ENCODE measurements around the gene TRAF7. TPM values are rescaled to one million over a fixed set of nuclear protein-coding genes. Genes with fewer than 3 reads are reported as not detected.

TRAF7 gene
- total RNA-seq, 1 donor from 2014 or later = 44.2 TPM

DNA sequence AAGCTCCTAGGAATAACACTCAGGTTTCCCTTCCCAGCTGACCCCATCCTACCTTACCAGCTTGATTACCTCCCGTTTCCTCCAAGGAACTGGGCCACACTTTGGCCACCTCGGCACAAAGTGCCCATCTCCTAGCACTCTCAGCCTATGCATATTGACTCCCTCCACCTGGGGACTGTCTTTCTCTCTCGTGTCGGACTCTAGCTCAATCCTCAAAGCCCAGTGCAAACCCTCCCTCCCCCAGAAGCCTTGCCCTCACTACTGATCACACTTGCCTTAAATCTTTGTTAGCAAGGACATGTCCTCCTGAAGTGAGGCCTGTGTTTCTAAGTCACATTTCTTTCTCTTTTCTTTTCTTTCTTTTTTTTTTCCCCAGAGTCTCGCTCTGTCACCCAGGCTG lies 9.7 kb upstream of the TRAF7 start:
- DNase-seq (ENCODE audit: low spot score) (no peak), ATAC-seq (no peak)

DNA sequence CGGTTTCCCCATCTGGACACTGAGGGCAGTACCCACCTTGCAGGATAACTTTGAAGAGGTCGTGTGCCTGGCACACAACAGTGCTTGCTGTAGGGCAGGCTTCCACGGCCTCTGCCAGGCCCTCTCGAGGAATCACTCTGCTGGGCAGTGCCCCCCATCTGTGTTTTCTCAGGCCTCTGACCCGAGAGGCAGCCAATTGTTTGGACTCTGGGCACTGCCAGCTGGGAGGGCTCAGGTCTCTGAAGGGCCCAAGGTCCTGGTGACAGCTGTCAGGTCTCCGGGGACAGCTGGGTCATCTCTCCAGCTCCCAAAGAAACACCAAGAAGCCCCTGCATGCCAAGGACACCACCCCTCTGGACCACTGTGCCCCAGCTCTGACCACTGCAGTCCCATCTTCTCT lies 8.2 kb upstream of the TRAF7 start:
- peak; percentile 7 for ATAC-seq
- DNase-seq (ENCODE audit: low spot score) = no peak

- ATAC-seq (peak; percentile 71), DNase-seq (ENCODE audit: low spot score) (peak; percentile 96)
Observed at GRCh38 chr16:2147981-2148671, 7.5 kb upstream of the TRAF7 start, which contains the start of gene RAB26. Gene RAB26 (plus strand): TSS chr16:2148625. CDS start chr16:2148784, 159 bp downstream.

- ATAC-seq = peak; percentile 1
Observed at GRCh38 chr16:2148714-2149629, 6.6 kb upstream of the TRAF7 start.

GRCh38 chr16:2149630-2150417 lies 5.8 kb upstream of the TRAF7 start:
- no peak for DNase-seq (ENCODE audit: low spot score)
- ATAC-seq = no peak

More at GRCh38 chr16:2148714-2149629, 6.6 kb upstream of the TRAF7 start:
- no peak for DNase-seq (ENCODE audit: low spot score)

GRCh38 chr16:2150418-2151187 lies 5.0 kb upstream of the TRAF7 start:
- ATAC-seq (peak; percentile 4), DNase-seq (ENCODE audit: low spot score) (peak; percentile 75)

- ATAC-seq = no peak
- DNase-seq (ENCODE audit: low spot score) = no peak
Observed at GRCh38 chr16:2151188-2152091, 4.1 kb upstream of the TRAF7 start.

- peak; percentile 92 for DNase-seq (ENCODE audit: low spot score)
- ATAC-seq = peak; percentile 28
Observed at GRCh38 chr16:2152695-2153506, 2.7 kb upstream of the TRAF7 start.

- no peak for DNase-seq (ENCODE audit: low spot score)
- ATAC-seq = no peak
Observed at GRCh38 chr16:2154533-2155090, 970 bp upstream of the TRAF7 start.

DNA sequence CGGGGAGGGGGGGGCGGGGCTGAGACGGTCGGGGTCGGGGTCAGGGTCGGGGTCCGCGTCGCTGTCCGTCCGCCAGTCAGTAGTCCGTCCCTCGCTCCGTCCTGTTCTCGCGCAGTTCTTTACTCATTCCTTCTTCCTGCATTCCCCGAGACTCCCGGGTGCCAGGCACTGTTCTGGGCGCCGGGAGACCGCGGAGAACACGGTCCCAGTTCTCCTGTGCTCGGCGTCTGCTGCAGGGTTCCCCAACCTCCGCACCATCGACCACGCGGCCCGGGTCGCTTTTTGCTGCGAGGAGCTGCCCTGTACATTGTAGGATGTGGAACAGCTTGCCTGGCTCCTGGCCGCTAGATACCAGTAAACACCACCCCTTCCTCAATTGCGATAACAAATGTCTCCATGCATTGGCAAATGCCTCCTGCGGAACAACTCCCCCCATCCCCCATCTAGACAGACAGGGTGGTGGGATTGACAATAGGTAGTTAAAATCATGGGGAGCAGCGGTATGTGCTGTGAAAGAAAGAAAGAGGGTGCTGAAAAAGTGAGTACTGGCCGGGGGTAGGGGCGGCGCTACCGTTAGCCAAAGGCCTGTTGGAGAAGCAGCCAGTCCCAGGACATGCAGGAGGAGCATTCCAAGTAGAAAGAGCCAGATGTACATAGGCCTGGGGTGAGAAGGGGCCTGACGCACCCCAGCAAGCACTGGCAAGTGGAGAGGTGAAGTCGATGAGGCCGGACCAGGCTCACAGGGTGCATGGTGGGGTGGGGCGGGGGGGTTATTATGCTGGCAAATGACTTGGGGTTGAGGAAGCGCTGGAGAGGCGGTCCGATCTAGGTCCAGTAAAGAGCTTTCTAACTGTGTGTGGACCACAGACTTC lies 631 bp downstream of the TRAF7 start:
- no peak for ATAC-seq
- no peak for DNase-seq (ENCODE audit: low spot score)

DNA sequence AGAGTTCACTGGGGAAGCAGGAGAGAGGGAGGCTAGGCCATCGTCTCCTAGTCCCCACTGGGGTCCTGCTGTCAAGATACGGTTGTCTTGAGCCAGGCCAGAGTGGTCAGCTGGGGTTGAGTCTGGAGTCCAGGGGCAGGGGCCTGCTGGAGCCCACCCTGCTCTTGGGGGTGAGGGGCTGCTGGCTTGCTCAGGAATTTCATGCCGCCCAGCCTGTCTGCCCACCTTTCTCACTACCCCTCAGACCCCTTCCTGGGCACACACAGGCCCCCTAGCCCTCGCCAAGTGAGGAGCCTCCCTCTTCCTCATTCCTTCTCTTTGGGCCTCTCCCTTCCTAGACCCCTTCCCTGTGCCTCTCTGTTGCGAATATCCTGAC lies 1.3 kb downstream of the TRAF7 start:
- DNase-seq (ENCODE audit: low spot score) = no peak
- ATAC-seq = no peak

- DNase-seq (ENCODE audit: low spot score) (peak; percentile 93), ATAC-seq (peak; percentile 38)
Observed at GRCh38 chr16:2157480-2158261, 2.1 kb downstream of the TRAF7 start.

DNA sequence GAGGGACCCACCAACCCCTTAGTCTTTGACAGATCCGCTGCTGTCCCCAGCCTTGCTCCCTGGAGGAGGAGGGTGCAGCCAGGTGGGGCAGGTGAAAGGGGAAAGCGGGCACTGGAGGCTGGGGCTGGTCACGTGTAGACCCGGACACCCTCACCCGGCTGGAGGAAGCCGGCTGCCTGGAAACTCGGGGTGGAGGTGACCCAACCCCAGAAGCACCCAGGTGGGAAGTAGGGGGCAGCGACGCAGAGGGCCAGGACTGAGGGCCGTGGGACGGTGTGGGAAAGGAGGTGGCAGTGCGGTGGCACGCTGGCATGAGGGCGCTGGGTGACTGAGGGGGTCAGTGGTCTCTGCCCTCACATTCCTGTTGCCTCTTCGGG lies 2.7 kb downstream of the TRAF7 start:
- ATAC-seq (peak; percentile 0), DNase-seq (ENCODE audit: low spot score) (no peak)

DNA sequence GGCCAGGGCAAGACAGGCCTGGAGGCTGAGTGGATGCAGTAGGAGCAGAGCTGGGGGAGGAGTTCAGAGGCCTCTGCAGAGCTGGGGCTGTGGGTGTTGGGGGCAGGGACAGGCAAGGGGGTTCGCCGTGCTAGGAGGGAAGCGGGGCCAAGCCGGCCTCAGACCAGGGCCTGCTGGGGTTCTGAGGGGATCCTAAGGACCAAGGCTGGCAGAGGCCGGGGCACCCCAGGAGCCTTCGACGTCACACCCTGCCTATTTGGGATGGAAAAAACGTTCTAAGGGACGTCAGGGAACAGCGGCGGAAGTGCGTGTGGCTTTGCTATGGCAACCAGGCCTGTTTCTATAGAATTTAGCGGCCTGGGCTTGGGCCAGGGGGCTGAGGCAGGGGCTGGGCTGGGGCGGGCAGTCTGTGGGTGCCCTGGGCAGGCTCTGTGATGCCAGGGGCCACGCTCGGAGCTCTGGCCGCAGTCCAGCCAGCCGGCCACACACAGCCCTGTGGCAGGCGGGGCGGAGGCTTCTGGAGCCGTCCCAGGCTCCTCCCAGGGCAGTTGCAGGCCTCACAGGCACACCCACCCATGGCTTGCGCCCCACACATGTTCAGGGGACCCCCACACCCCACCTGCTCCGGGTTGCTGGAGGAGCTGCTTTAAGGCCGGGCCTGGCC lies 3.7 kb downstream of the TRAF7 start:
- DNase-seq (ENCODE audit: low spot score) = peak; percentile 88

DNA sequence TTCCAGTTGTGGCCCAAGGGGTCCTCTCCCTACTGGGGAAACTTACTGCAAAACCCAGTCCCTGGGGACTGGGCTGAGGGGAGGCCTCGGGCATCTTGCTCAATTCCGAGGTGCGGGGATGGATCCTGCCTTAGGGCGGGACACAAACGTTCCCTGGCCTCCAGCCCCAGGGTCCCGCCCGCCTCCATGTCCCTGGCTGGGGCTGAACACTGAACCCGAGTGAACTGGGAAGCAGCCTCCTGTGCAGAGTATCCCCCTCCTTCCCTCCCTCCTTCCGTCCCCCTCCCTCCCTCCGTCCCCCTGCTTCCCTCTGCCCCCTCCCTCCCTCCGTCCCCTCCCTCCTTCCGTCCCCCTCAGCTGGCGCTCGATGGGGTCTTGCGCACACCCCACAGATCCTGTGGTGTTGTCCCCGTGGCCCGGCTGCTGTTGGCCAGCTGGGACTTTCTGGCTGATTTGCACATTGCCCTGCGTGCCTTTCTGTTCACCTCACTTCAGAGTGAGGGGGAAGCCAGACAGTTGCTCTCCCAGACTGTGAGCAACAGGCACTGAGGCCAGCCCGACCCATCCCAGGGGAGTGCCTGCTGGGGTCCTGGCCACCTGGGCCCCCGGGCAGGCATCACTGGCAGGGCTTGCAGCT lies 5.5 kb downstream of the TRAF7 start:
- ATAC-seq (peak; percentile 22), DNase-seq (ENCODE audit: low spot score) (peak; percentile 73)

More for the DNA sequence above, 3.7 kb downstream of the TRAF7 start:
- ATAC-seq = peak; percentile 31

Data from left lobe of liver (tissue), 2 donors.